GM12878 (cell line): ENCODE measurements around the gene PLCXD1. TPM values are rescaled to one million over a fixed set of nuclear protein-coding genes. Genes with fewer than 3 reads are reported as not detected.

Experiments used
- BCL11A ChIP-seq: IDR thresholded peaks from 2 replicates; pipeline ENCODE4 v1.6.1; 2011; ENCODE audit warnings: low read depth, low read length
- BHLHE40 ChIP-seq, 2 experiments: fragments of 450-650 bp in 1 of 2; IDR thresholded peaks; 2 replicates each; pipeline ENCODE4 v1.6.1; 2011 to 2017; ENCODE audit warnings: low read depth in 2 of 2, borderline replicate concordance in 1 of 2, improper control_type of control experiment in 1 of 2, low read length in 1 of 2, mild to moderate bottlenecking in 1 of 2
- CREB1 ChIP-seq: IDR thresholded peaks from 2 replicates; pipeline ENCODE4 v1.6.1; 2012; ENCODE audit warnings: low read depth, mild to moderate bottlenecking, inconsistent platforms
- CREM ChIP-seq: IDR thresholded peaks from 2 replicates; pipeline ENCODE4 v1.6.1; 2014; ENCODE audit warnings: antibody characterized with exemption, low read depth
- FOXM1 ChIP-seq: IDR thresholded peaks from 2 replicates; pipeline ENCODE4 v1.6.1; 2012; ENCODE audit warnings: low read depth, mild to moderate bottlenecking, inconsistent platforms, low read length, moderate library complexity
- GATAD2B ChIP-seq: fragments of 450-650 bp; conservative IDR thresholded peaks from 2 replicates; pipeline ENCODE4 v1.6.1; 2017; ENCODE audit warnings: low read depth, mild to moderate bottlenecking, moderate library complexity
- IKZF1 ChIP-seq: fragments of 450-650 bp; conservative IDR thresholded peaks from 2 replicates; pipeline ENCODE4 v1.6.1; 2017; ENCODE audit warnings: antibody characterized with exemption, mild to moderate bottlenecking
- IRF4 ChIP-seq: IDR thresholded peaks from 2 replicates; pipeline ENCODE4 v1.6.1; 2011; ENCODE audit warnings: low read depth, low read length
- NR2C1 ChIP-seq: fragments of 450-650 bp; IDR thresholded peaks from 2 replicates; pipeline ENCODE4 v1.6.1; 2017; ENCODE audit warnings: antibody characterized with exemption, mild to moderate bottlenecking, moderate library complexity
- PML ChIP-seq: IDR thresholded peaks from 2 replicates; pipeline ENCODE4 v1.6.1; 2012; ENCODE audit warnings: low read length, inconsistent platforms
- RFX5 ChIP-seq: IDR thresholded peaks from 2 replicates; pipeline ENCODE4 v1.6.1; 2011; ENCODE audit warnings: low read depth, low read length, improper control_type of control experiment
- SMAD1 ChIP-seq: fragments of 450-650 bp; IDR thresholded peaks from 2 replicates; pipeline ENCODE4 v1.6.1; 2018; ENCODE audit warnings: mild to moderate bottlenecking, low read depth; ENCODE audit not compliant: partially characterized antibody
- ZBTB33 ChIP-seq: fragments of 450-650 bp; IDR thresholded peaks from 2 replicates; pipeline ENCODE4 v1.6.1; 2017; ENCODE audit warnings: mild to moderate bottlenecking
- ZZZ3 ChIP-seq: IDR thresholded peaks from 2 replicates; pipeline ENCODE4 v1.6.1; 2011; ENCODE audit warnings: low read depth; ENCODE audit not compliant: control insufficient read depth, insufficient read length
- polyA plus RNA-seq, 11 experiments: library from polyadenylated mRNA; depleted of rRNA in 4 of 11; unstranded in 6 of 11; stranded (reverse) in 5 of 11; fragments of >200 nt; fragmentation: Nextera tagmentation in 4 of 11; fragmentation: Illumina TruSeq in 1 of 11; extraction: Ambion mirVana in 4 of 11; extraction: Trizol in 1 of 11; gene quantifications; 1 replicate in 1 of 11; 2 replicates in 10 of 11; pipeline versions ENCODE4 v1.2.1 to v1.2.3, GENCODE V29; 2011 to 2016; ENCODE audit warnings: inconsistent platforms in 2 of 11, missing spikeins in 2 of 11, low read depth in 1 of 11
- total RNA-seq, 4 experiments: library from RNA; depleted of rRNA in 3 of 4; stranded (reverse); fragments of >200 nt in 3 of 4; fragmentation: Illumina TruSeq in 1 of 4; extraction: Trizol in 1 of 4; gene quantifications; 2 replicates each; pipeline versions ENCODE4 v1.2.1 to v1.2.3, GENCODE V29; 2013 to 2021

The PLCXD1 gene
- total and polyA plus RNA-seq, 10 of the 15 experiments (the other 5 are each of a cell fraction or from before 2014, with no cell fraction given): 2.4 to 49.7 (median 18.0) TPM

DNA sequence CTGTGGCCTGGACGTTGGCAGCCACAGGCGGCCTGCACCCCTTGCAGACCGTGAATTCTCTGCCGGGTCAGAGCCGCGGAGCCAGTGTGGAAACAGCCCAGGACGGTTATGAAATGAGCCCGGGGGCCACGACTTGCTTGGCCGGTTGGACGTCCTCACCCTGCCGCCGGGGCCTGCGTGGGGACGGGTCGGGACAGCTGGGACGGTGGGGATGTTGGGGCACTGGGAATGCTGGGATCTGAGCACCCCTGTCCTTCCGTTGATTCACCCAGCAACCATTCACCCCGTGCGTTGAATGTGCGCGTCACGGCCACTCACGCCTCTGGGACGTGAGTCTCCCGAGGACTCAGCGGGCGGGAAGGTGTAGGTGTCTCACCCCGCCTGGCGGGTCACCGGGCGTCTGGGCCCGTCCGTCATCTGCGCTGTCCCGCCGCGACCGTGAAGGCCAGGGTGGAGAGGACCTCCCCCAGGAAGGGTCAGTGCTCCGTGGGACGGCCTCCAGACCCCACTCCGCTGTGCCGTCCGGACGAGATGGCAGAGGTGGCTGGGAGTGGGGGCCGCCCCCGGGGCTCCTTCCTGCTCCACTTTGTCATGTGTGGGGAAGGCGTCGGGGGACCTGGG is 4.5 kb upstream of the PLCXD1 start (continued):
- TF ChIP-seq IRF4 (no peak), RFX5 (peak; percentile 36; the same call in 1 of the 2 replicates), PML (no peak), SMAD1 (no peak), ZZZ3 (no peak), NR2C1 (no peak), GATAD2B (no peak), IKZF1 (0 out of 2 replicates have a peak, but pooled peaks have one; percentile 30), FOXM1 (no peak), BCL11A (no peak), ZBTB33 (no peak), BHLHE40 (IDR thresholded peaks at IDR 0.05; ENCODE audit: borderline replicate concordance in 1 of 2, low read depth in 2 of 2, low read length in 1 of 2) (peak in 1 of 2 experiments; percentile 33; a peak in 1 of 4 replicates), CREB1 (no peak), CREM (no peak)
